NCI-H345 treated with DMSO at 0.1 percent for 48 hours (cell line): ENCODE measurements around the gene PTPN1.
"Not testable (repeated sequence)": the region's sequence is repeated elsewhere in the genome, so short reads cannot be mapped to it uniquely, and the experiment has no call there.

Experiments
- DNase-seq: peaks from one replicate; lab custom pipeline; 2025; ENCODE audit not compliant: unreplicated experiment; lab: John Stamatoyannopoulos, UW

Gene PTPN1

DNA sequence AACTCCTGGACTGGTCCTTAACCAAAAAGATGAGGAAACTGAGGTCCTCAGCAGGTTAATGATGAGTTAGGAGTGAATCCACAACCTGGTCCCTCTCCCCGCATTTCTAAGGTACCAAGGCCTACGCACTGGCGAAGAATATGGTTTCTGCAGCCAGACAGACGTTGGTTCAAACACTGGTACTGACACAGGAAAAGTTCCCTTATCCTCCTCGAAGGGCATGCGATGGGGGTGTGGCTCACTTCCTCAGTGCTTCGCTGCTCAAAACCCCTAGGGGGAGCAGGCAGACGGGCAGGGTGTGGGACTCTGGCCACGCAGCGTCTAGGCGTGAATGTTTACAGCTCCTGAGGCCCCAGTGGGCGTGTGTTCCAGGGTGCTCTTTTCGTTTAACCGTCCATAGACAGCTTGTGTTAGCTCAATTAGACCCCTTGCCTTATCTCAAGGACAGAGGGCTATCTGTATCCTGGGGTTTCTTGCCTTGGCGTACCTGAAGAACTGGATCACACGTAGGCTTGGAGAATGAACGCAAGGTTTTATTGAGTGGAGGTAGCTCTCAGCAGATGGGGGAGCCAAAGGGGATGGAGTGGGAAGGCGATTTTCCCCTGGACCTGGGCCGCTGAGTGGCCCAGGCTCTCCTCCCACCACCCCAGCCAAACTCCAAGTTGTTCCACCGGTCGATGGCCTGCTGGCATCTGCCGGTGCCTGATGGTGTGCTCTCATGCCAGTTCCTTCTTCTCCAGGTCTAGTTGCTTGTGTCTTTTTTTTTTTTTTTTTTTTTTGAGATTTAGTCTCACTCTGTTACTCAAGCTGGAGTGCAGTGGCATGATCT lies 31.8 kb upstream of the PTPN1 start:
- no peak for DNase-seq

DNA sequence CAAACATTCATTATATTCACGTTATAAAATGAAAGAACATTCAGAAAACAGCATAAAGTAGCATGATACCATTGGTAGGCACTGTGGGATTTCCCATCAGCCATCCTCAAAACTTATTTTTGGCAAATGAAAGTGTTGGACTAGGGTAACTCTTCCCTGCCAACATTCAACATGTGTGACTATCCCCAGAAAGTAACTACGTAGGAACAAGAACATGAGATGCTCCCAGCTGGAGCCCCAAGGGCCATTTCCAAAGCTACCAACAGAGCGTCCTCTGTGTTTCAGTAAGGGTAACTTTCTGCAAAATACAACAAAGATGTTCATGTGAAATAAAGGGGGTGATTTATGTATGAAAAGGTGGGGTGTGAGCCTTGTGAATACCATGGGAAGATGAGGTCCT lies 28.4 kb upstream of the PTPN1 start:
- DNase-seq = no peak

DNA sequence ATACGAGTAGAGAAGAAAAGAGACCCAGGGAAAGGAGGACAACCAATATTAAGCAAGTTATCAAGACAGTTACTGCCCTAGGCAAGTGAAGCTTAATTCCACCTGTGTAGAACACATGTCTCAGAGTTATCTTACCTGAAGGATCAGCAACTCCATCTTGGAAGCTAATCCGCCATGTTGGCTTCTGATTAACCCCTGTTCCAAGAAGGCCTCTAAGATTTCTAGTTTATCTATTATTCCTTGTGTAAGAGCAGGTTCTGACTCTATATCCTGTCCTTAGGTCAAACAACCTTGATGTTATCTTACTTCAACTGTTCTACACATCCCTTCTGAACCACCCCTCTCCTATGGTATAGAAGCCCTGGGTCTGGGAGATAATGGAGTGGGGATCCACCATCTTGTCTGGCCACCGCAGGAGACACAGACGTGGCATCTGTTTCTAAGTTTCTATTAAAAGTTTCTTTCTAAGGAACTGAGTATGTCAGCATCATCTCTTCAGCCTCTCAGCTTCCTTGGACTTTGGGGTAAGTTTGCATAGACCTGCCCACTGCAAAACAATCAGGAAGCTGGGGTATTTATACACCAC lies 27.7 kb upstream of the PTPN1 start:
- DNase-seq = no peak

DNA sequence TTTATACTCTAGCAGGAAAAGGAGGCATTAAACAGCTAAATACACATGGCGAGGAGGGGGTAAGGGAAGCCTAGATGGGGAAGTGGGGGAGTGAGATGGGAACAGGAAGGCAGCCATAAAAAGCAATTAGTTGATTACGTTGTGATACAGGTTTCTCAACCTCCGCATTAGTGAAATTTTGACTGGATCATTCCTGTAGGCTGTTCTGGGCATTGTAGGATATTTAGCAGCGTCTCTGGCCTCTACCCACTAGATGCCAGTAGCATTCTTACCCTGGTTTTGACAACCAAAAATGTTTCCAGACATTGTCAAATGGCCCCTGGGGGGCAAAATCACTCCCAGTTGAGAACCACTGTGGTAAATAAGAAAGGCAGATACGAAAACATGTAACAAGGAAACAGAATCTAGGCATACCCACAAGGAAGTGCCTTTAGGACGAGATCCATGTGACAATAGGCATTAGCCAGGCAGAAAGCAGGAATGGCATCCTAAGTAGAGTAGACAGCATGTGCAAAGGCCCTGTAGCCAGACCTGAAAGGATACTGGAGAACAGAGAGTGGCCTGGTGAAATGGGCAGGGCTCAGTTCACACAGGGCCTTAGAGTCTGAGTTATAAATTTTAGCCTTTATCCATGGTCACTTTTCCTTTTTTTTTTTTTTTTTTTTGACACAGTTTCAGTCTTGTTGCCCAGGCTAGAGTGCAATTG lies 25.8 kb upstream of the PTPN1 start:
- no peak for DNase-seq

DNA sequence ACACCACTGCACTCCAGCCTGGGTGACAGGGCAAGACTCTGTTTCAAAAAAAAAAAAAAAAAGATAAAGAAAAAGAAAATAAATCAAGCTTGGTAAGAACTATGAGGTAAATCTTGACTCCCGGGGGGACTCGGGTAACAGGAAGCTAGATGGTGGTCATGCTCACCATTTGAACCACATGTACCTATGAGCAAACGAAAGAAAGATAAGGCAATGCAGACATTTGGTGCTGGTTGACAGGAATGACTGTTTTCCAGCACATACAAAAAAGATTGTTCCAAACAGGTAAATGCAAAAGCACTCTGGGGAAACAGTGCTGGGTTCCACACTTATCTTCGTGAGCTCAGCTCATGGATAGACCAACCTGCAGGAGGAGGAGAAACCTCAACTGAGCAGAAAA lies 22.8 kb upstream of the PTPN1 start:
- DNase-seq = no peak

DNA sequence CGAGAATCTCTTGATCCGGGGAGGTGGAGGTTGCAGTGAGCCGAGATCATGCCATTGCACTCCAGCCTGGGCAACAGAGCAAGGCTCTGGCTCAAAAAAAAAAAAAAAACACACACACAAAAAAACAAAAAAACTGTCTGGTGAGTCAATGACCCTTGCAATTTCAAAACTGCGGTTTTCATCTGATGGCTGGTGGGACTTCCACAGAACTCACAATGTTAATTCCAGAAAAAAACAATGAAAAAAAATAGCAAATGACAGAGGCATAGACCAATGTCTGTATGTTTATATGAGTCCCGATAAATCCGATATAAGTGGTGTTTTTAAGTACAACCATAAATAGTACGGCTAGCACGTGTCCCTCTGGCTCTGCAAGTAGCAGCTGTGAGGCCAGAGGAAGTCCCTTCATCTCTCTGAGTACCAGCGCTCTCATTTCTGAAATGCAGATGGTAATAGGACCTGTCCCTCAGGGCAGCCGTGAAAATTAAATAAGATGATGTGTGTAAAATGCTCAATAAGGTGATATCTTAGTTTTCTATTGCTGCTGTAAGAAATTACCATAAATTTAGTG lies 21.9 kb upstream of the PTPN1 start:
- DNase-seq = no peak

DNA sequence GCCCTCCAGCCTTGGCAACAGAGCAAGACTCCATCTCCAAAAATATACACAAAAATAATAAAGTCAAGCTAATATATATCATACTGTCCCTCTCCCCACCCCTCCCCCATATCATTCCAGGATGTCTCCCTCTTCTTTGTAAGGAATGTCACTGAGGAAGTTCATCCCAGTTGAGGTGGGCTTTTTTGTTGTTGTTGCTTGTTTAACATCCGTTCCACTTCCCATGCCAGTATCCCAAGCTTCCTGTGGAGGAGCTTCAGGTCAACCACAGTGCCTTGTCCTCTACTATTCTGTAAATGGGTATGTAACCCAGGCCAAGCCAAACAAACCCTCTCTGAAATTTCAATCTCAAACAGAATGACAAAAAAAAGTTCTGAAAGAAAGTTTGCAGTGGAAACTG lies 19.0 kb upstream of the PTPN1 start:
- no peak for DNase-seq

- no peak for DNase-seq
These were observed 18.1 kb upstream of the PTPN1 start for GRCh38 chr20:50491926-50492634.

DNA sequence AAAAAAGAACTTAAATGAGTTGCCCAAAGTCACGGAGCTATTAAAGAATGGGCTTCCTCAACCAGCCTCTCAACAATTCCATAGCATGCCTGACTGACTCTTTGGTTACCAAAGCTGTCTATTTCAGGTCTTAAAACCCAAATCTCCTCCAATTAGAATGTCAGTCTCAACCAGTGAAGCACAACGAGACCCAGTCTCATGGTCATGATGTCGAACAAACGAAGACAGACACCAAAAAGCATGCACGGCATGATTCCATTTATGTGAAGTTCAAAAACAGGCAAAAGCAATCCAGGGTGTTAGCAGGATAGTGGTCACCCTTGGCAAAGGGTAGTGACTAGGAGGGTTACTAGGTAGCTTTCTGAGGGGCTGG lies 16.3 kb upstream of the PTPN1 start:
- DNase-seq = no peak

GRCh38 chr20:50494428-50494827 lies 15.8 kb upstream of the PTPN1 start:
- no peak for DNase-seq

- DNase-seq = no peak
These were observed 13.3 kb upstream of the PTPN1 start for GRCh38 chr20:50496773-50497385.

- no peak for DNase-seq
These were observed 12.0 kb upstream of the PTPN1 start for GRCh38 chr20:50498071-50498776.

DNA sequence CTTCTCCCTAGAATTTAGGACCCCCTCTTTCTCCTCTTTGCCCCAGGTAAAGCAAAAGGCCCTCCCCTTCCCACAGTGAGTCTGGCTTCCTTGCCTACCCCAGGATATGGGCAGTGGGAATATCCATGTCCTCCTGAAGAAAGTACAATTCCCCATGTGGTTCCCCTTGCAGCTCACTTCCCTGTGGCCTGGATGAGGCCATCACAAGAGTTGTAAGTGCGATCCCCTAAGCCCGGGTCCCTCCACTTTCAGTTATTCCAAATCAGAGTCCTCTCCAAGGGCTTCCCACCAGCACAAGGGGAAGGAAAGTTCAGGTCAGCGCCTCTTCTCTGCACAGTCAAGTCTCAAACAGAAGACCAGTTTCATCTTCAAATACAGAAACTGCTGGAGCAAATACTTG lies 10.2 kb upstream of the PTPN1 start:
- DNase-seq = no peak

GRCh38 chr20:50501972-50502745 lies 8.0 kb upstream of the PTPN1 start:
- DNase-seq = no peak

DNA sequence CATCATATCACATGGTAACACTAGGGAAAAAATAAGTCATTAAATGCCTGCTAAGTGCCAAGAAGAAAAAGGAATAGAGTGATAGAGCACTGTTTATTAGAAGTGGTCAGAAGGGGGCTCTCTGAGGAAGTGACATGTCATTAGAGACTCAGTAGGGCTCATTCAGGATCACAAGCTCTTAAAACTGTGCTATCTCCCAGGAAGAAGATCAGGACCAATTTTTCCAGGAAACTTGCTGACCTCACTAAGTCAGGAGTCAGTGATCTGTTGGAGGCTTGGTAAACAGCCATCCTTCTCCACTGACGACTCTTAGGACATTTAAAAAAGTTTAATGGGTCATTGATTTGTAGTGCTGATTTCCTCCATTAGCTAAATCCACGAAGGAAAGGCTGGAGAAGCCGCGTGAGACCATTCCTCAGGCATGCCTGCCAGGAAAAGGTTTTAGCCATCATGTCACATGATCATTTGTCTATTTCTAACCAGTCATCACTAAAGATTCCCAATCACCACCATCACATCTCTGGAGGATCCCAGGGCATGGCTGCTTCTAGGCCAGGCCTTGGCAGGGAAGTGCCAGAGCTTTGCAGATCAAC lies 5.9 kb upstream of the PTPN1 start:
- DNase-seq = no peak

DNA sequence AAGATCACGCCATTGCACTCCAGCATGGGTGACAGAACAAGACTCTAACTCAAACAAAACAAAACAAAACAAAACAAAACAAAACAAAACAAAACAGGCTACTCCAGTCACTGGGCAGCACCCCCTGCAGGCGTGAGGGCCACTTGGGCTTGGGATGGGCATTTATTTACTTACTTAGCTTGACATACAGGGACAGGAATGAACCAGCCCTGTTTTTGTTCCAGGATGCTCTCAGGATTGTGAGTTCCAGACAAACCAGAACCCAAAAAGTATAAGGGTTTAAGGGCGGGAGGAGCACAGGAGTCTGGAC lies 4.0 kb upstream of the PTPN1 start:
- DNase-seq = no peak

DNA sequence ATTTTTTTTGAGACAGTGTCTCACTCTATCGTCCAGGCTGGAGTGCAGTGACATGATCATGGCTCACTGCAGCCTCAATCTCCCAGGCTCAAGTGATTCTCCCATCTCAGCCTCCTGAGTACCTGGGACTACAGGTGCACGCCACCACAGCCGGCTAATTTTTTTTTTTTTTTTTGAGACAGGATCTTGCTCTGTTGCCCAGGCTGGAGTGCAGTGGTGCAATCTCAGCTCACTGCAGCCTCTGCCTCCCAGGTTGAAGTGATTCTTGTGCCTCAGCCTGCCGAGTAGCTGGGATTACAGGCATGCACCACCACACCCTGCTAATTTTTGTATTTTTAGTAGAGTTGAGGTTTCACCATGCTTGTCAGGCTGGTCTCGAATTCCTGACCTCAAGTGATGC lies 2.4 kb upstream of the PTPN1 start:
- DNase-seq = not testable (repeated sequence)

DNA sequence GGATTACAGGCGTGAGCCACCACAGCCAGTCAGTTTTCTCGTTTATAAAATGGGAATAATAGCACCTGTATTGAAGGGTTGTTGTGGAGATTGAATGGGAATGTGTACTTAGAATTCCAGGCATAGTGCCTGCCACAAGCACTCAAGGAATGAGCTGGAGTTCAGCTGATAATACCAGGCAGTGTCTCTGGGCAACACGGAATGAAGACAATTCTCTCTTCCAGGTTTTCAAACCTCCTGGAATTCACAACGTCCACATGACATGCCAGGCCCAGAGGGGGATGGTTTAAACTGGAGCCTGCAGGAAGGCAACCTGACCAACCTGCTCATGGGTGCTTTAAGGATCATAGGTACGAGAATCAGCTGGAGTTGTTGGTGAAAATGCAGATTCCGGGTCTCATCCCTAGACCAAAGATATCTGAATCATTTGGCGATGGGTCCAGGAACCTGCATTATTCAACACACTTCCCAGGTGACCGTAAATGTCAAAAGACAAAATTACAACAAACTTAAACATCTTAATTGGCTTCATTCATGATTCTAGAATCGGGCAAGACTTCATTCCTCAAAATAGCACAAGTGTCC lies 1.9 kb upstream of the PTPN1 start:
- DNase-seq = no peak
